Heart left ventricle (tissue), 16 donors: ENCODE measurements around the gene SSC5D. TPM values are rescaled to one million over a fixed set of nuclear protein-coding genes. Genes with fewer than 3 reads are reported as not detected.

Experiments used
- ATAC-seq, 4 donors: fragments of 200-7000 bp; cut with Tn5 transposase; one replicate each; pipeline ENCODE4 v1.9.1; 2020 to 2022; ENCODE audit warnings: moderate library complexity in 4 of 4, mild to moderate bottlenecking in 3 of 4, moderate number of reproducible peaks in 1 of 4
- DNase-seq, 5 donors: peaks; one replicate each; pipeline ENCODE4 v3.0.0-alpha.2; 2020
- H3K27ac ChIP-seq, 12 donors: fragments of 200-600 bp; sonication (generic) in 4 of 12; one replicate each; pipeline versions ENCODE4 v1.5.0 to v1.8.0; 2016 to 2022; ENCODE audit warnings: mild to moderate bottlenecking in 2 of 12
- H3K27me3 ChIP-seq, 9 donors: fragments of 200-600 bp; sonication (generic) in 2 of 9; one replicate each; pipeline versions ENCODE4 v1.5.1 to v1.8.0; 2016 to 2022; ENCODE audit warnings: mild to moderate bottlenecking in 3 of 9
- H3K36me3 ChIP-seq, 9 donors: fragments of 200-600 bp; sonication (generic) in 2 of 9; one replicate each; pipeline versions ENCODE4 v1.5.0 to v1.8.0; 2018 to 2022; ENCODE audit warnings: mild to moderate bottlenecking in 2 of 9
- H3K4me1 ChIP-seq, 12 donors: fragments of 200-600 bp; sonication (generic) in 4 of 12; one replicate each; pipeline versions ENCODE4 v1.5.0 to v1.8.0; 2016 to 2022; ENCODE audit warnings: mild to moderate bottlenecking in 3 of 12
- H3K4me3 ChIP-seq, 12 donors: fragments of 200-600 bp; sonication (generic) in 4 of 12; one replicate each; pipeline versions ENCODE4 v1.5.0 to v1.8.0; 2017 to 2022; ENCODE audit warnings: mild to moderate bottlenecking in 9 of 12, moderate library complexity in 4 of 12
- H3K9me3 ChIP-seq, 12 donors: fragments of 200-600 bp; sonication (generic) in 4 of 12; one replicate each; pipeline versions ENCODE4 v1.5.0 to v1.8.0; 2016 to 2022; ENCODE audit warnings: mild to moderate bottlenecking in 1 of 12
- POLR2A ChIP-seq, 2 donors: fragments of 450-650 bp; IDR thresholded peaks; one replicate each; pipeline ENCODE4 v1.6.1; 2017; ENCODE audit warnings: antibody characterized with exemption in 2 of 2, mild to moderate bottlenecking in 2 of 2, moderate library complexity in 2 of 2
- WGBS, 4 donors: extraction: QIAGEN DNeasy Blood & Tissue Kit in 2 of 4; methylation state at CpG; one replicate each; pipeline versions ENCODE4 v1.1.5 to v1.1.7; 2013 to 2018; 5-methylcytosine and 5-hydroxymethylcytosine counted together
- intact Hi-C, 10 donors: fragments of 100-400 bp; cut with DNase I; formaldehyde crosslinking; loops; one replicate each; pipeline versions ENCODE4 v1.11.1 to v1.14.2; 2022
- polyA plus RNA-seq, 2 donors: library from polyadenylated mRNA; stranded (reverse); fragments of 200-250 nt; gene quantifications; one replicate each; pipeline ENCODE4 v1.2.3, GENCODE V29; 2013
- total RNA-seq, 9 donors: library from RNA; depleted of rRNA in 2 of 9; stranded (reverse); fragments of >200 nt in 2 of 9; fragmentation: NEBNext Ultra II Directional in 3 of 9; extraction: Animal tissue kit (Norgen Biotek cat#: 25700) in 3 of 9; gene quantifications; one replicate each; pipeline versions ENCODE4 v1.1.0 to v1.2.4, GENCODE V29; 2016 to 2023
- TF ChIP-seq, protein P1 (sequence below), 12 donors: fragments of 200-600 bp; sonication (generic) in 4 of 12; IDR thresholded peaks; one replicate each; pipeline versions ENCODE4 v1.5.0 to v1.8.0; 2018 to 2022; ENCODE audit warnings: antibody characterized with exemption in 12 of 12, mild to moderate bottlenecking in 5 of 12
- donor health status: ischemic (EF 13 %, LVEDD 7.1; RV severe dilation, severe dysfunction).
- donor health status: healthy with polysubstance abuse.
- donor health status: DM: no; HTN: yes; CAD: no.
- donor health status: DM: no; HTN: no; CAD: no.
- donor health status: ischemic (EF 25% LVEDD 6.9; RV normal size, moderate dysfunction).
- donor health status: ischemic (EF 25% LVEDD 5.7; RV mildly dilated, moderate dysfunction).
- donor health status: healthy.
- donor health status: DM: yes; HTN: yes; CAD: no.
- donor health status: ischemic (EF 35%, LVEDD 5.7; RV mildly dilated, moderate dysfunction).
- donor health status: nonischemic (EF 11% LVEDD 7.7; RV severe dilation, severe dysfunction).
- donor health status: DM: yes; HTN: yes; CAD: no.
- donor health status: PGD.
- donor health status: ischemic (EF 29% LVEDD 5.4; RV normal size, mild dysfunction).
- donor health status: nonischemic (EF 23%, LVEDD 6.1; RV moderate dilation, normal function).

SSC5D gene
- total and polyA plus RNA-seq, 11 donors: 0.91 to 6.2 (median 3.1) TPM

DNA sequence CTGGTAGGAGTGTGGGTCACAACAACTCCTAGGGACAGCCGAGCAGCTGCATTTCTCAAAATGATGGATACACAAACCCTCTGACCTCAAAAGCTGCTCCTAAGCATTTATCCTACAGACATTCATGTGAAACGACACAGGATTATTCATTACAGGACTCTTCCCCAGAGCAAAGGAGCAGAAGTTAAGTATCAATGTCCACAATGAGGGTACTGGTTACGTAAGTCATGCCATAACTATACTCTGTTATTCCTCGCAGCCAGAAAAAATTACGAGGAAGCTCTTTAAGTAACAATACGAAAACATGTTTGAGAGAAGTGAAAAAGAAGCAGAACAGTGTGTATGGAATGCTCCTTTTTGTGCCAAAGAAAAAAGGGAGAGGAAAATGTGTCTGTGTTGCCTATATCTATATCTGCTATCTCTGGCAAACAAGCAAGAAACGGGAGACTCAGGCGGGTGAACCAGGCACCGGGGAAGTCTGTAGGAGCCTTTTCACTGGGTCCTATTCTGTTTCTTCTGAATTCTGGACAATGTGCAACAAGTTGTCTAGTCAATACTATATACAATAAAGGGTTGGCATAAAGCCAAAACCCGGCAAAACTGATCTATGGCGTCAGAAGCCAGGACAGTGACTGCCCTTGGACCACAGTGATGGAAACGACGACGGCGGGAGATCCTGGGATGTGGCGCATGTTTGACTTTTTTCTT, 28.1 kb upstream of the SSC5D start:
- intact Hi-C loops: loop anchor here in 4 of 10 donors (2.0 to 10.0 kb wide), 5 partner anchors 49 to 315 kb away; partner anchors contain the start of gene TNNT1 (in 1 of the 4)
- DNase-seq: no peak
- H3K36me3 ChIP-seq: peaks cover 0 to 14% (median 5%) of the 10 kb centered on the region in 9 donors
- no peaks in the 10 kb centered on the region for H3K27me3 ChIP-seq
- H3K27ac ChIP-seq: peak overlapping the region in 11 of 12 donors; percentile 54 to 97 (median 92)
- peaks cover 0 to 24% (median 9%) of the 10 kb centered on the region in 12 donors for H3K4me1 ChIP-seq
- 30 to 42% (median 40%) methylated on average over 16 of the region's 16 CpGs for WGBS, 4 donors
- peak overlapping the region in 10 of 12 donors; percentile 58 to 94 (median 86) for H3K4me3 ChIP-seq
- TF ChIP-seq, protein P1, sequence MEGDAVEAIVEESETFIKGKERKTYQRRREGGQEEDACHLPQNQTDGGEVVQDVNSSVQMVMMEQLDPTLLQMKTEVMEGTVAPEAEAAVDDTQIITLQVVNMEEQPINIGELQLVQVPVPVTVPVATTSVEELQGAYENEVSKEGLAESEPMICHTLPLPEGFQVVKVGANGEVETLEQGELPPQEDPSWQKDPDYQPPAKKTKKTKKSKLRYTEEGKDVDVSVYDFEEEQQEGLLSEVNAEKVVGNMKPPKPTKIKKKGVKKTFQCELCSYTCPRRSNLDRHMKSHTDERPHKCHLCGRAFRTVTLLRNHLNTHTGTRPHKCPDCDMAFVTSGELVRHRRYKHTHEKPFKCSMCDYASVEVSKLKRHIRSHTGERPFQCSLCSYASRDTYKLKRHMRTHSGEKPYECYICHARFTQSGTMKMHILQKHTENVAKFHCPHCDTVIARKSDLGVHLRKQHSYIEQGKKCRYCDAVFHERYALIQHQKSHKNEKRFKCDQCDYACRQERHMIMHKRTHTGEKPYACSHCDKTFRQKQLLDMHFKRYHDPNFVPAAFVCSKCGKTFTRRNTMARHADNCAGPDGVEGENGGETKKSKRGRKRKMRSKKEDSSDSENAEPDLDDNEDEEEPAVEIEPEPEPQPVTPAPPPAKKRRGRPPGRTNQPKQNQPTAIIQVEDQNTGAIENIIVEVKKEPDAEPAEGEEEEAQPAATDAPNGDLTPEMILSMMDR (IDR thresholded peaks at IDR 0.05): no peak
- H3K9me3 ChIP-seq: no peaks in the 10 kb centered on the region
- ATAC-seq: no peak

DNA sequence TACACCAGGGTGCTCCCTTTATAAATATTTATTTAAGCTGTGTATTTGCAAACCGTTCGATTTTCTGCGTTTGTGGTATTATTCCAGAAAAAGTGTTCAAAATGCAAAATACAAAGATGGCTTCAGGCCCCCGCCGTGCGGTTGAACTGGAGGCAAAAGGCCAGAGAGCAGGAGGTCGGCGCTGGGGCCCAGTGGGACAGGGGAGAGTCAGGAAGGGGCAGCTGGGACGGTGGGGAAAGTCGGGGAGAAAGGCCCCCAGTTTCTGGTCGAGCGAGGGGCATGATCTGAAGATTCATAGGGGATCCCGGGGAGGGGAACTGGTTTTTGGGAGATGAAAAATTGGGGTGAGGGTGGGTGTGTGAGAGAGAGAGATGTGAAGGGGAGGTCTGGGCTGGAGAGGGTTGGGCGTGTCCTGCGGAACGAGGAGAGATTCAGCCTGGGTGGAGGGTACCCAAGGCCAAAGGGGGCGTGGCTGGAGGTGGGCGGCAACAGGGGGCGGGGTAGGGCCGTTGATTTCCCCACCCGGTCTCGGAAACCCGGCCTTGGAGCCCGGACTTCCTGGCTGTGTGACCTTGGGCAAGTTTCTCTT, 27.5 kb upstream of the SSC5D start:
- Histone ChIP-seq H3K9me3 (no peaks in the 10 kb centered on the region), H3K27me3 (no peaks in the 10 kb centered on the region), H3K36me3 (peaks cover 0 to 7% (median 0%) of the 10 kb centered on the region in 9 donors), H3K27ac (peak overlapping the region; percentile 63 to 97 (median 92)), H3K4me1 (peaks cover 0 to 24% (median 9%) of the 10 kb centered on the region in 12 donors), H3K4me3 (peak overlapping the region; percentile 47 to 94 (median 82))
- ATAC-seq (peak; percentile 48 to 71 (median 66)), DNase-seq (peak; percentile 85 to 90 (median 88))
- TF ChIP-seq POLR2A (IDR thresholded peaks at IDR 0.05): no peak
- TF ChIP-seq, protein P1 (IDR thresholded peaks at IDR 0.05): no peak
- intact Hi-C loops: loop anchor here in 3 of 10 donors (1.0 to 5.0 kb wide), 4 partner anchors 50 to 201 kb away; partner anchors contain the start of gene PPP6R1 (in 1 of the 3)
- 9 to 15% (median 12%) methylated on average over 23 to 24 of the region's 24 CpGs for WGBS, 4 donors

DNA sequence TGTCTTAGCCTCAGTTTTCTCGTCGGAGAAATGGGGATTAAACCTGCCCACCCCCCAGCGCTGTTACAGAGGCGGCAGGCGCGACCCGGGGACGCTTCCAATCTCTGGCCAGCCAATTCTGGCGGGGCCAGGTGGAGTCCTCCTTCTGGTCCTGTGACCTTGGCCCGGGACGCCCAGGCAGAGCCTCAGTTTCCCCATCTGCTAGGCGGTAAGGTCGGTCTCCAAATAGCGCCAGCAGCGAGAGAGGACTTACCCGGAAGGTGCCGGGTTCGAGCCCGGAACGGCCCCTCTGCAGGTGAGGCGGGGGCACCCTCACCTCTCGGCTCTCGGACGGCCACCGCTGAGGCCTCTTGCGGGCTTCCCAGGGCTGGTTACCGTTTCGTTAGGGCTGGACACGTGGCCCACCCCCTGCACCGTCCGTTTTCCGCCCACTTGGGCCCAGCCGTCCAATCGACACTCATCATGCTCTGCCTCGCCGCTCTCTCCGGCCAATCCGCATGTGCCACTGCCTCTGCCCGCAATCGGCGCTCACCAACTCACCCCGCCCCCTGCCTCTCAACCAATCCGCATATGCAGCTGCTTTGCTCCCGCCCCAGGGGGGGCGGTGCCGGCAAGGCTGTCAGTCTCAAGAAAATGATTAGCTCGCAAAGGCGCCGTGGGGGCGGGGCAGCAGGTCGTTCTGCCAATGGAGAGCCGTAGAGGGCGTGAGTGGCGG, 26.8 kb upstream of the SSC5D start, which contains the start of gene ISOC2:
ISOC2 (minus strand) TSS at position 384 of the 715 bp plus-strand sequence. CDS start 5,156 bp downstream, outside the sequence.
- intact Hi-C loops: loop anchor here in 3 of 10 donors (1.0 to 5.0 kb wide), 4 partner anchors 51 to 202 kb away; partner anchors contain the start of gene PPP6R1 (in 1 of the 3)
- WGBS, 4 donors: 0 to 2% (median 1%) methylated on average over 26 to 54 of the region's 54 CpGs
- DNase-seq: peak; percentile 100

More for the DNA sequence above, 26.8 kb upstream of the SSC5D start, which contains the start of gene ISOC2:
- Histone ChIP-seq H3K27ac (peak within 1 kb of the TSS; percentile 63 to 97 (median 92)), H3K4me3 (peak within 1 kb of the TSS; percentile 47 to 94 (median 82)), H3K4me1 (peaks cover 0 to 24% (median 9%) of the 10 kb centered on the region in 12 donors), H3K36me3 (peaks cover 0 to under 1% (median 0%) of the 10 kb centered on the region in 9 donors), H3K27me3 (no peaks in the 10 kb centered on the region), H3K9me3 (no peaks in the 10 kb centered on the region)
- peak; percentile 94 to 96 (median 96) for ATAC-seq
- peak in 1 of 2 donors; percentile 27 for TF ChIP-seq POLR2A (IDR thresholded peaks at IDR 0.05)
- TF ChIP-seq, protein P1 (IDR thresholded peaks at IDR 0.05): no peak
